IMR-90 (cell line): ENCODE data around the gene EGLN1. TPM values are rescaled to one million over a fixed set of nuclear protein-coding genes. Genes with fewer than 3 reads are reported as not detected.

Experiments
- ATAC-seq: fragments of 200-7000 bp; cut with Tn5 transposase; 2 replicates; pipeline ENCODE4 v1.9.1; 2020; ENCODE audit warnings: low read depth, mild to moderate bottlenecking, moderate library complexity
- BruUV-seq: library from RNA; stranded (reverse); fragments of 400-500 nt; replicated peaks from 2 replicates; lab custom pipeline; 2021; lab: Mats Ljungman, UMichigan
- CTCF ChIA-PET: fragments of 300-600 bp; formaldehyde crosslinking; extraction: SDS; loops from one replicate; lab custom pipeline; 2021; ENCODE audit warnings: antibody characterized with exemption; lab: Yijun Ruan, JAX
- POLR2A ChIA-PET: fragments of 300-600 bp; sonication (Branson Sonifier 250); formaldehyde crosslinking; loops from one replicate; lab custom pipeline; 2022; ENCODE audit warnings: antibody characterized with exemption; ENCODE audit not compliant: unreplicated experiment; lab: Charles Lee
- DNase-seq: peaks from one replicate; pipeline ENCODE4 v3.0.0; 2013
- H2AFZ ChIP-seq: replicated peaks from 2 replicates; pipeline ENCODE3; 2013; ENCODE audit warnings: low read length, mild to moderate bottlenecking; ENCODE audit not compliant: poor library complexity
- H2AK5ac ChIP-seq: 2 replicates; pipeline ENCODE4 v1.6.1; 2013; ENCODE audit warnings: low read depth, low read length, inconsistent platforms
- H2AK9ac ChIP-seq: replicated peaks from 2 replicates; pipeline ENCODE3; 2013; ENCODE audit warnings: mild to moderate bottlenecking, low read depth, low read length, moderate library complexity; ENCODE audit not compliant: poor library complexity
- H2BK120ac ChIP-seq: 2 replicates; pipeline ENCODE4 v1.6.1; 2013; ENCODE audit warnings: low read depth, low read length, inconsistent platforms
- H2BK15ac ChIP-seq: 3 replicates; pipeline ENCODE4 v1.6.1; 2013; ENCODE audit warnings: low read depth, low read length, inconsistent platforms
- H2BK20ac ChIP-seq: 2 replicates; pipeline ENCODE4 v1.6.1; 2013; ENCODE audit warnings: low read depth, mild to moderate bottlenecking, inconsistent platforms, low read length, moderate library complexity
- H2BK5ac ChIP-seq: 2 replicates; pipeline ENCODE4 v1.6.1; 2013; ENCODE audit warnings: mild to moderate bottlenecking, low read depth, low read length, inconsistent platforms; ENCODE audit not compliant: poor library complexity, severe bottlenecking
- H3K14ac ChIP-seq: replicated peaks from 2 replicates; pipeline ENCODE4 v1.6.1; 2013; ENCODE audit warnings: low read depth, low read length, inconsistent platforms
- H3K18ac ChIP-seq: 2 replicates; pipeline ENCODE4 v1.6.1; 2013; ENCODE audit warnings: low read depth, low read length, control low read depth
- H3K23ac ChIP-seq: 2 replicates; pipeline ENCODE4 v1.6.1; 2013; ENCODE audit warnings: low read depth, low read length, inconsistent platforms
- H3K27ac ChIP-seq: 2 replicates; pipeline ENCODE4 v1.5.1; 2013; ENCODE audit warnings: mild to moderate bottlenecking, control low read depth, low read length; ENCODE audit not compliant: insufficient read depth
- H3K27me3 ChIP-seq: 2 replicates; pipeline ENCODE4 v1.6.1; 2013; ENCODE audit warnings: low read length; ENCODE audit not compliant: control insufficient read depth, insufficient read depth
- H3K36me3 ChIP-seq: 2 replicates; pipeline ENCODE4 v1.6.1; 2013; ENCODE audit warnings: low read length, mixed read lengths; ENCODE audit not compliant: control insufficient read depth, insufficient read depth
- H3K4ac ChIP-seq: 2 replicates; pipeline ENCODE4 v1.6.1; 2013; ENCODE audit warnings: low read depth, low read length, inconsistent platforms
- H3K4me1 ChIP-seq: 2 replicates; pipeline ENCODE4 v1.6.1; 2013; ENCODE audit warnings: low read length, mixed read lengths; ENCODE audit not compliant: control insufficient read depth, insufficient read depth
- H3K4me2 ChIP-seq: 2 replicates; pipeline ENCODE4 v1.6.1; 2013; ENCODE audit warnings: low read depth, mild to moderate bottlenecking, control low read depth, low read length, moderate library complexity
- H3K4me3 ChIP-seq: 2 replicates; pipeline ENCODE4 v1.5.1; 2013; ENCODE audit warnings: low read depth, mild to moderate bottlenecking, control low read depth, low read length, moderate library complexity; ENCODE audit not compliant: insufficient read depth
- H3K56ac ChIP-seq: 2 replicates; pipeline ENCODE4 v1.6.1; 2013; ENCODE audit warnings: low read length, inconsistent platforms; ENCODE audit not compliant: insufficient read depth; ENCODE audit errors: extremely low read depth
- H3K79me1 ChIP-seq, 2 experiments: 2 replicates each; pipeline ENCODE4 v1.6.1; 2013; ENCODE audit warnings: low read length in 2 of 2, inconsistent platforms in 1 of 2, low read depth in 1 of 2
- H3K9ac ChIP-seq: 2 replicates; pipeline ENCODE4 v1.6.1; 2013; ENCODE audit warnings: low read depth, low read length, control low read depth
- H3K9me1 ChIP-seq: 2 replicates; pipeline ENCODE4 v1.6.1; 2013; ENCODE audit warnings: low read length, inconsistent platforms; ENCODE audit not compliant: insufficient read depth
- H3K9me3 ChIP-seq: 2 replicates; pipeline ENCODE4 v1.6.1; 2013; ENCODE audit warnings: low read length; ENCODE audit not compliant: control insufficient read depth, insufficient read depth
- H4K20me1 ChIP-seq: 2 replicates; pipeline ENCODE4 v1.6.1; 2013; ENCODE audit warnings: low read length, inconsistent platforms; ENCODE audit not compliant: insufficient read depth
- H4K5ac ChIP-seq: 2 replicates; pipeline ENCODE4 v1.6.1; 2013; ENCODE audit warnings: mild to moderate bottlenecking, low read depth, low read length, control low read depth
- H4K8ac ChIP-seq, 2 experiments: 2 replicates each; pipeline ENCODE4 v1.6.1; 2013; ENCODE audit warnings: low read depth in 2 of 2, low read length in 2 of 2, control low read depth in 1 of 2, inconsistent platforms in 1 of 2
- H4K91ac ChIP-seq: 2 replicates; pipeline ENCODE4 v1.6.1; 2013; ENCODE audit warnings: low read depth, low read length, inconsistent platforms; ENCODE audit not compliant: insufficient read depth
- BHLHE40 ChIP-seq: fragments of 150-350 bp; IDR thresholded peaks from 2 replicates; pipeline ENCODE4 v1.6.1; 2016; ENCODE audit warnings: mild to moderate bottlenecking, low read depth, low read length
- CEBPB ChIP-seq: IDR thresholded peaks from 2 replicates; pipeline ENCODE4 v1.6.1; 2012; ENCODE audit warnings: low read depth, low read length, improper control_type of control experiment
- CHD1 ChIP-seq: IDR thresholded peaks from 2 replicates; pipeline ENCODE4 v1.6.1; 2012; ENCODE audit warnings: low read depth, low read length, improper control_type of control experiment
- FOS ChIP-seq: fragments of 150-350 bp; IDR thresholded peaks from 2 replicates; pipeline ENCODE4 v1.6.1; 2016; ENCODE audit warnings: low read depth, low read length
- RAD21 ChIP-seq: IDR thresholded peaks from 2 replicates; pipeline ENCODE4 v1.6.1; 2012; ENCODE audit warnings: low read length, improper control_type of control experiment
- RCOR1 ChIP-seq: IDR thresholded peaks from 2 replicates; pipeline ENCODE4 v1.6.1; 2012; ENCODE audit warnings: mild to moderate bottlenecking, low read length, improper control_type of control experiment; ENCODE audit not compliant: insufficient replicate concordance
- RFX5 ChIP-seq: IDR thresholded peaks from 2 replicates; pipeline ENCODE4 v1.8.0; 2012; ENCODE audit warnings: low read depth, mild to moderate bottlenecking, low read length, moderate library complexity
- SMC3 ChIP-seq: fragments of 150-350 bp; IDR thresholded peaks from 2 replicates; pipeline ENCODE4 v1.6.1; 2016; ENCODE audit warnings: low read depth, mild to moderate bottlenecking, antibody characterized with exemption, low read length, moderate library complexity
- USF2 ChIP-seq: fragments of 150-350 bp; IDR thresholded peaks from 2 replicates; pipeline ENCODE4 v1.6.1; 2017; ENCODE audit warnings: mild to moderate bottlenecking, antibody characterized with exemption, low read length, low read depth
- WGBS, 2 experiments: methylation state at CpG; one replicate each; pipeline versions ENCODE4 v1.1.5 to v1.1.7; 2013; ENCODE audit warnings: missing lambda C conversion rate in 2 of 2; ENCODE audit not compliant: insufficient read length in 1 of 2; ENCODE audit errors: extremely low coverage in 2 of 2; 5-methylcytosine and 5-hydroxymethylcytosine counted together
- dilution Hi-C: fragments of 300-500 bp; cut with HindIII; formaldehyde crosslinking; loops from one replicate; pipeline ENCODE4 v1.14.3; 2018; ENCODE audit warnings: low sequenced_read_pairs; ENCODE audit not compliant: unreplicated experiment
- in situ Hi-C: fragments of 300-500 bp; cut with MboI; formaldehyde crosslinking; loops from 3 replicates; pipeline ENCODE4 v1.14.3; 2019; ENCODE audit warnings: low sequenced_read_pairs, inconsistent platforms, mixed read lengths
- intact Hi-C: fragments of 100-400 bp; cut with micrococcal nuclease; formaldehyde crosslinking; loops from 2 replicates; pipeline ENCODE4 v1.10.0; 2022
- polyA plus RNA-seq, 3 experiments: library from polyadenylated mRNA; depleted of rRNA; stranded (reverse); fragments of >200 nt; gene quantifications; 2 replicates each; pipeline ENCODE4 v1.2.3, GENCODE V29; 2012; ENCODE audit warnings: low replicate concordance in 1 of 3
- total RNA-seq: library from RNA; depleted of rRNA; stranded (reverse); fragments of >200 nt; gene quantifications from 2 replicates; pipeline ENCODE4 v1.2.3, GENCODE V29; 2012
- TF ChIP-seq, protein P1 (sequence below): conservative IDR thresholded peaks from 2 replicates; pipeline ENCODE4 v1.5.1; 2012; ENCODE audit warnings: mild to moderate bottlenecking, low read depth, low read length, improper control_type of control experiment
- TF ChIP-seq, protein P2 (sequence below): fragments of 150-350 bp; IDR thresholded peaks from 2 replicates; pipeline ENCODE4 v1.6.1; 2016; ENCODE audit warnings: low read depth, mild to moderate bottlenecking, low read length, moderate library complexity, borderline replicate concordance

Gene EGLN1
- total and polyA plus RNA-seq, 2 of the 4 experiments (the other 2 are of a cell fraction): 25.7 to 26.9 TPM

GRCh38 chr1:231415018-231415583 lies 7.0 kb downstream of the EGLN1 start:
- H3K9ac ChIP-seq: no peak overlapping the region
- WGBS, 2 experiments: 100% methylated on average over 2 of the region's 5 CpGs; no CpG with 5 or more reads in 1 of the 2 experiments
- H3K14ac ChIP-seq: no peak overlapping the region
- no peak overlapping the region for H2AK5ac ChIP-seq
- no peaks in the 10 kb centered on the region for H3K27me3 ChIP-seq
- H3K56ac ChIP-seq: no peak overlapping the region
- H3K18ac ChIP-seq: no peak overlapping the region
- H2BK20ac ChIP-seq: no peak overlapping the region
- peaks cover 11% of the 10 kb centered on the region for H3K9me1 ChIP-seq
- no peak overlapping the region for H4K5ac ChIP-seq
- H4K8ac ChIP-seq: no peak overlapping the region
- H3K27ac ChIP-seq: no peak overlapping the region
- H2AK9ac ChIP-seq: no peak overlapping the region
- no peak overlapping the region for H2BK15ac ChIP-seq
- dilution Hi-C loops (no loop called here), in situ Hi-C loops (no loop called here), intact Hi-C loops (loop anchor here (5.0 kb wide), 1 partner anchor 187 kb away; no protein-coding TSS in a partner anchor)
- H2AFZ ChIP-seq: no peak overlapping the region
- peaks cover 10% of the 10 kb centered on the region for H3K4me1 ChIP-seq
- H3K4me3 ChIP-seq: no peak overlapping the region
- DNase-seq (no peak), ATAC-seq (no peak)
- H3K9me3 ChIP-seq: no peaks in the 10 kb centered on the region
- H3K79me1 ChIP-seq: peaks cover 0 to 70% of the 10 kb centered on the region in 2 experiments; a peak in 2 of 4 replicates
- H4K91ac ChIP-seq: no peak overlapping the region
- peaks cover 2% of the 10 kb centered on the region; the same call in 1 of the 2 replicates for H3K36me3 ChIP-seq
- BruUV-seq: no TSS peak
- H2BK120ac ChIP-seq: no peak overlapping the region
- no peak overlapping the region for H3K23ac ChIP-seq
- ChIA-PET POLR2A (no interaction called here), CTCF (interaction anchor here (0.6 kb wide), 1 partner anchor 22 kb away, joined by 3 read pairs; no protein-coding TSS in a partner anchor)
- no peak for TF ChIP-seq USF2
- no peak for TF ChIP-seq RCOR1
- no peak for TF ChIP-seq BHLHE40
- TF ChIP-seq CEBPB: no peak
- TF ChIP-seq, protein P1, sequence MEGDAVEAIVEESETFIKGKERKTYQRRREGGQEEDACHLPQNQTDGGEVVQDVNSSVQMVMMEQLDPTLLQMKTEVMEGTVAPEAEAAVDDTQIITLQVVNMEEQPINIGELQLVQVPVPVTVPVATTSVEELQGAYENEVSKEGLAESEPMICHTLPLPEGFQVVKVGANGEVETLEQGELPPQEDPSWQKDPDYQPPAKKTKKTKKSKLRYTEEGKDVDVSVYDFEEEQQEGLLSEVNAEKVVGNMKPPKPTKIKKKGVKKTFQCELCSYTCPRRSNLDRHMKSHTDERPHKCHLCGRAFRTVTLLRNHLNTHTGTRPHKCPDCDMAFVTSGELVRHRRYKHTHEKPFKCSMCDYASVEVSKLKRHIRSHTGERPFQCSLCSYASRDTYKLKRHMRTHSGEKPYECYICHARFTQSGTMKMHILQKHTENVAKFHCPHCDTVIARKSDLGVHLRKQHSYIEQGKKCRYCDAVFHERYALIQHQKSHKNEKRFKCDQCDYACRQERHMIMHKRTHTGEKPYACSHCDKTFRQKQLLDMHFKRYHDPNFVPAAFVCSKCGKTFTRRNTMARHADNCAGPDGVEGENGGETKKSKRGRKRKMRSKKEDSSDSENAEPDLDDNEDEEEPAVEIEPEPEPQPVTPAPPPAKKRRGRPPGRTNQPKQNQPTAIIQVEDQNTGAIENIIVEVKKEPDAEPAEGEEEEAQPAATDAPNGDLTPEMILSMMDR: no peak
- no peak for TF ChIP-seq RAD21
- no peak for TF ChIP-seq SMC3
- TF ChIP-seq, protein P2, sequence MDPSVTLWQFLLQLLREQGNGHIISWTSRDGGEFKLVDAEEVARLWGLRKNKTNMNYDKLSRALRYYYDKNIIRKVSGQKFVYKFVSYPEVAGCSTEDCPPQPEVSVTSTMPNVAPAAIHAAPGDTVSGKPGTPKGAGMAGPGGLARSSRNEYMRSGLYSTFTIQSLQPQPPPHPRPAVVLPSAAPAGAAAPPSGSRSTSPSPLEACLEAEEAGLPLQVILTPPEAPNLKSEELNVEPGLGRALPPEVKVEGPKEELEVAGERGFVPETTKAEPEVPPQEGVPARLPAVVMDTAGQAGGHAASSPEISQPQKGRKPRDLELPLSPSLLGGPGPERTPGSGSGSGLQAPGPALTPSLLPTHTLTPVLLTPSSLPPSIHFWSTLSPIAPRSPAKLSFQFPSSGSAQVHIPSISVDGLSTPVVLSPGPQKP: no peak
- no peak for TF ChIP-seq CHD1
- TF ChIP-seq FOS: no peak
- TF ChIP-seq RFX5: no peak
- H3K4ac ChIP-seq: no peak overlapping the region
- H3K4me2 ChIP-seq: no peak overlapping the region
- no peak overlapping the region for H2BK5ac ChIP-seq
- peaks cover 82% of the 10 kb centered on the region for H4K20me1 ChIP-seq
